GM18951 (cell line): ENCODE measurements around the gene BLOC1S1.

Source experiments
- POLR2A ChIP-seq: IDR thresholded peaks from 4 replicates; pipeline ENCODE4 v1.6.1; 2011; ENCODE audit warnings: mild to moderate bottlenecking; ENCODE audit not compliant: insufficient read length, insufficient read depth; ENCODE audit errors: extremely low read depth
- in situ Hi-C: fragments of 300-500 bp; cut with MboI; formaldehyde crosslinking; loops from one replicate; pipeline ENCODE4 v1.12.0; 2022; ENCODE audit warnings: low sequenced_read_pairs, mixed read lengths, inconsistent platforms; ENCODE audit not compliant: unreplicated experiment

BLOC1S1 gene

GRCh38 chr12:55708695-55709233 lies 7.1 kb upstream of the BLOC1S1 start:
- in situ Hi-C loops: no loop called here
- no peak for TF ChIP-seq POLR2A

GRCh38 chr12:55711786-55712553 lies 3.9 kb upstream of the BLOC1S1 start:
- in situ Hi-C loops: no loop called here
- no peak for TF ChIP-seq POLR2A

GRCh38 chr12:55712700-55713415 lies 3.0 kb upstream of the BLOC1S1 start:
- in situ Hi-C loops: no loop called here

GRCh38 chr12:55713721-55714120 lies 2.1 kb upstream of the BLOC1S1 start:
- TF ChIP-seq POLR2A: no peak
- in situ Hi-C loops: no loop called here

More at GRCh38 chr12:55712700-55713415, 3.0 kb upstream of the BLOC1S1 start:
- no peak for TF ChIP-seq POLR2A

GRCh38 chr12:55715169-55715764 lies 579 bp upstream of the BLOC1S1 start:
- in situ Hi-C loops: no loop called here

GRCh38 chr12:55716582-55716957 lies 724 bp downstream of the BLOC1S1 start:
- no peak for TF ChIP-seq POLR2A
- in situ Hi-C loops: no loop called here

More at GRCh38 chr12:55715169-55715764, 579 bp upstream of the BLOC1S1 start:
- TF ChIP-seq POLR2A: no peak

- TF ChIP-seq POLR2A: no peak
- in situ Hi-C loops: no loop called here
Measured at GRCh38 chr12:55717011-55718007, 1.5 kb downstream of the BLOC1S1 start.

GRCh38 chr12:55718015-55718414 lies 2.2 kb downstream of the BLOC1S1 start:
- in situ Hi-C loops: no loop called here
- no peak for TF ChIP-seq POLR2A

- in situ Hi-C loops: no loop called here
- TF ChIP-seq POLR2A: no peak
Measured at GRCh38 chr12:55718624-55719275, 2.9 kb downstream of the BLOC1S1 start.

GRCh38 chr12:55719371-55719770 lies 3.5 kb downstream of the BLOC1S1 start:
- no peak for TF ChIP-seq POLR2A
- in situ Hi-C loops: no loop called here

- in situ Hi-C loops: no loop called here
- TF ChIP-seq POLR2A: no peak
Measured at GRCh38 chr12:55720071-55720564, 4.3 kb downstream of the BLOC1S1 start, which contains the start of gene RDH5. RDH5 (plus strand) TSS chr12:55720393; CDS start chr12:55721185, 792 bp downstream.
